HG03558 (cell line): Measurements from ENCODE around the gene SLFNL1.

Experiments
- ATAC-seq: cut with Tn5 transposase; IDR thresholded peaks from one replicate; pipeline ENCODE4 v1.9.1; 2021; ENCODE audit warnings: moderate number of reproducible peaks; ENCODE audit not compliant: unreplicated experiment; ENCODE audit errors: extremely low read depth

SLFNL1 gene

DNA sequence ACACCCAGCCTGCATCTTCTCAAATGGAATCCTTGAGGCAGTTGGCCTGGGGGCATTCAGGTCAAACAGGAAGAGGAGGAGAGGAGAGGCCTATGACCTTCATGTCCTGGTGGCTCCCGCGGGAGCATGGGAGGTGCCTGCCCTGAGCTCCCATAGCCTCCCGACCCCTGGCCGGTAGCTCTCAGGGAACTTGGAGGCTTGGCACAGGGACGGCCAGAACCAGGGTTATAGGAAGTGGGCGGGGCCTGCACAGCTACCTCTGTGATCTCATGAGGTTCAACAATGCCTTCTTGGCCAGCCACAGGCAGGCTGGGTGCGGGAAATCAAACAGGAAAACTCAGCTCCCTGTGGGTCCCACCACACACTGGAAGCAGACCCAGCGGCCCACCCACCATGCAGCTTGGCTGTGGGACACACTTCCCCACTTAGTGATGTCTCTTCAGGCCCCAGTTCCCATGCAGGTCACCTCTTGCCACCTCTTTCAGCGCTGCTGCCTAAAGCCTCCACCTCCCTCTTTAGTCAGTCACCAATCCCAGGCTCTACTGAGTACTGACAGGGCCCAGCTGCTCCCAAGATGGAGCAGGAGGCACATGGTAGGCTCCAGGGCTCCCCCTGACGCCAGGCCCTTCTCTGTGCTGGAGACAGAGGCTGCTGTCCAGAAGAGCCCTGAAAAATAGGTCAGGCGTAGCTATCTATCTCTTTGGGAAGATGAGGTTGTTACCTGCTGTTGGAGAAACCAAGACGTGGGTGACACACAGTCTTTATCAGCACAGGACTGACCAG lies at the start of gene SLFNL1:
TSS of gene SLFNL1 (minus strand) at position 200 of the 783 bp plus-strand sequence. CDS start 1,065 bp downstream, outside the sequence.
- ATAC-seq: no peak

- ATAC-seq: no peak
Observed at GRCh38 chr1:41056907-41057306, 35.4 kb upstream of the SLFNL1 start.

DNA sequence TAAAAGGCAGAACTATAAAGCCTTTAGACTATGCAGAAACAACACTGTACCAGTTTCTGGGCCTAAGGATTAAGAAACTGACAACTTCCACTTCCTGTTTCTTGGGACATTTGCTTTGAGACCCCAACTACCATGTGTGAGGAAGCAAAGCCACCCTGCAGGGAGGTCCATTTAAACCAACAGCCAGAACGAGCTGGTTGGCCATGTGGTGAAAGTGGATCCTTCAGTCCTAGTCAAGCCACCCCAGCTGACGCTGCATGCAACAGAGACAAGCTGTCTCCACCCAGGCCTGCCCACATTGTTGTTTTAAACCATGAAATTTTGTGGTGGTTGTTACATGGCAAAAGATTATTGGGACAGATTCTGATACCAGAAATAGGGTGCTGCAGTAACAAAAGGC lies 31.8 kb upstream of the SLFNL1 start:
- no peak for ATAC-seq

DNA sequence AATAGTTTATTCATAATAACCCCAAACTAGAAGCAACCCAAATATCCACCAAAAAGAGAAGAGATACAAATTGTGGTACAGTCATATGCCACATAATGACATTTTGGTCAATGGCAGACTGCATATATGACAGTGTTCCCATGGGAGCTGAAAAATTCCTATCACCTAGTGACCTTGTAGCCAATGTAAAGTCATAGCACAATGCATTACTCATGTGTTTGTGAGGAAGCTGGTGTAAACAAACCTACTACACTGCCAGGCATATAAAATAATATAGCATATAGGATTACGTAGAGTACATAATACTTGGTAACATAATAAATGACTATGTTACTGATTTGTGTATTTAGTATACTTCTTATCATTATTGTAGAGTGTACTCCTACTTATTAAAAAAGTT lies 29.5 kb upstream of the SLFNL1 start:
- ATAC-seq: no peak

DNA sequence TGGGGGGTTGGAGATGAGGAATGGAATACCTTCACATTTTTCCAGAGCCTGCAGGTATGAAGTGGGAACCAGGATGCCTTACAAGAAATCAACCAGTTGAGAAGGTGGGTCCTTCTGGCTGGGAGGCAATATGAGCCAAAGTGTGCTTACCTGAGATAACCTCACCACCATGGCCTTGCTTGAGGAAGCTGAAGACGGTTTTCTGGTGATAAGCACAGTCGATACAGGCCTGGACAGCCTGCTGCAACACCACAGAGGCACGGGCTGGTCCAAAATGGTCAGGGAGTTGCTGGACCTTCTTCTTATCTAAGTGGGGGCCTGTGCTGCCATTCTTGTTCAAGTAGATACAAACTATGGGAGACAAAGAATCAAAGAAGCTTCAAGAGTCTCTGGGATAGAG lies 27.0 kb upstream of the SLFNL1 start:
- no peak for ATAC-seq

DNA sequence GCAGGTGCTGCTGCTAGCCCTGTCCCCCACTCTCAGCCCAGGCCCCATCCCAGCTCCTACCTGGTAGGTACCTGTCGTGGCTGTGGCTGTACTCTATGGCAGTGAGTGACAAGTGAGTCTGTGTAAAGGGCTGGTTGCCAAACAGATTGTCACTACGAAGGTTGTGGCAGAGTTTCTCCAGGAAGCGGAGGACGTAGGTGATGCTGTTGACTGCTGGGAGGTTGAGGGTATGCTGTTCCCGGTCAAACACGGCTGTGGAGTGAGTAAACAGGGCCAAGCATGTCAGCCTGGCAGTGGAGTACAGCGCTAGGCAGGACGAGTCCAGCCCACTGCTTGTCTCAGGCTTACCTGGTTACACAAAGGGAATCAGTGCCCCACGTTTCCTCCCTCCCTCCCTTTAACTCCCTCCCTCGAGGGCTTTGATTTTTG lies 24.8 kb upstream of the SLFNL1 start:
- ATAC-seq: no peak

DNA sequence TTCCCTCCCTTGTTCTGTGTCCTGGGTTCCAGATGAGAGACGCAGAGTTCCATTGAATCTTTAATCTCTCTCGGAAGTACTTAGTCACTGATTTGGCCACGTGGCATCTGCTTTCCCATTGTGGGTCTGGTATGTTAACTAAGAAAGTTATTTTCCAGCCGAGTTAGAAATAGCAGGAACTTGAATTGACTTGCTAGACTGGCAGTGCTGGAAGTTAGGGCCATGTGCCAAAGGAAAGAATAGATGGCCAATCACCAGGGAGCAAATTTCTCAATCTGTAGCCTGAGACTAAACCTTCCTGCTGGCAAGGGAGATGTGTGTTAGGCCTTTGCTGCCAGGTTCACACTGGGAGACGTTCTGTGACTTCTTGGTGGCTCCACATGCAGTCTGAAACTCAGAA lies 24.2 kb upstream of the SLFNL1 start:
- no peak for ATAC-seq

GRCh38 chr1:41044187-41044586 lies 22.7 kb upstream of the SLFNL1 start:
- no peak for ATAC-seq

DNA sequence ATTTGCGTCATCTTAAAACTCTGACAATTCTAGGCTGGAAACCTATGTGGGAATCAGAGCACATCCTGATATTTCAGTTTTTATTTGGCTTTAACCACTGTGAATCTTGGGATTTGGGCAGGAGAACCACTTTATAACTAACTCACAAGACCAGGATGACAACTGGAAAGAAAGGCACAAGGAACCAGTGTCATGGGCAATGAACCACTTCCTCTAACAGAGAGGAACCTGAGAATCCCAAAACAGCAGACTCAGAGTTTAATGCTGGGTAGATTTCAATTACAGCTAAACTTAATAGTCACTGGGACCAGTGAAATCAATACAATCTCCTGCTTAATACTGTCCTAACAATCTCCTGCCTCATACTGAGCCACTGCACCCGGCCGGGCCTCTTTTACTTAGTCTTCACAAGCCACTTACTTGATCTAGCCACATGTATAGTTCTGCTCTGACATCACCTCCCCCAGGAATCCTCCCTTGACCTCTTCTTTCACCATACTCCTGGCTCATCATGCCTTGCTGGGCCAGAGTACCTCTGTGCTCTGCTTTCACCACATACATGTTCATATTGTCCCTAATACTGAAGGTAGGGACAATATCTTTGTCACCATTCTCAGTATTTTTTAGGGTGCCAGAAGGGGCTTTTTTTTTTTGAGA lies 20.2 kb upstream of the SLFNL1 start:
- no peak for ATAC-seq

GRCh38 chr1:41038110-41038509 lies 16.6 kb upstream of the SLFNL1 start:
- no peak for ATAC-seq

DNA sequence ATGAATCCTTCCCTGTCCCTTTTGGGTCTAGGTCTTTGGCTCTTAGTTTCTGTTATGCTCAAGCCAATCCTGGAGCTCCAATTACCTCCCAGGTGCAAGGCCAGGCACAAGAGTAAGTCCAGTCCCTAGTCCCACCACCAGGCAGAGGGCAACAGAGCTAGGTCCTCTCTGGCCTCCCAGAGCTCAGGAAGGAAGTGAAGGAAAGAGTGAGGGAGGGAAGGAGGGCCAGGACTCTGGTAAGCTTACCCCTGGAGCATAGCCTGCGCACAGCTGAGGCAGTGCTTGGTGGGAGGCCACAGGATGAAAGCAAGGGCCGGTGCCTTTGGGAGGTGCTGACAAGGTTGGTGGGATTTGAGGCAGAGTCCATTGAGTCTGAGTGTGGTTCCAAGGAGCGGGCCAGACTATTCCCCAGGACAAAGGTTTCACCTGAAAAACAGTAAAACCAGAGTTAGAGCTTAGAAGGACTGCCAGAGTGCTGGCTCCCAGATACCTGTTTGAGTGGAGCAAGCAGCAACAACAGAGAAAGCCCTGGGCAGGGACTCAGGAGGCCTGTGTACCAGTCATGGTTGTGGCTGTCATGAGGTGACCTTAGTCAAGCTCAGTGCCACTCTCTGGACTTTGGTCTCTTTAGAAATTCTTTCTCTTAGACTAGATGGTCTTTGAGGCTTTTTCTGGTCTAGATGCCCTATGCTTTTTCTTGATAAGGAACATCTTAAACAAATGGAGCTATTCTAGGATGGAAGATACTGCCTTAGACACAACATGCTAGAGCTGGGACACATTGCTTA lies 15.8 kb upstream of the SLFNL1 start:
- ATAC-seq: no peak

GRCh38 chr1:41033272-41033671 lies 11.7 kb upstream of the SLFNL1 start:
- ATAC-seq: no peak

GRCh38 chr1:41032147-41032546 lies 10.6 kb upstream of the SLFNL1 start:
- no peak for ATAC-seq

DNA sequence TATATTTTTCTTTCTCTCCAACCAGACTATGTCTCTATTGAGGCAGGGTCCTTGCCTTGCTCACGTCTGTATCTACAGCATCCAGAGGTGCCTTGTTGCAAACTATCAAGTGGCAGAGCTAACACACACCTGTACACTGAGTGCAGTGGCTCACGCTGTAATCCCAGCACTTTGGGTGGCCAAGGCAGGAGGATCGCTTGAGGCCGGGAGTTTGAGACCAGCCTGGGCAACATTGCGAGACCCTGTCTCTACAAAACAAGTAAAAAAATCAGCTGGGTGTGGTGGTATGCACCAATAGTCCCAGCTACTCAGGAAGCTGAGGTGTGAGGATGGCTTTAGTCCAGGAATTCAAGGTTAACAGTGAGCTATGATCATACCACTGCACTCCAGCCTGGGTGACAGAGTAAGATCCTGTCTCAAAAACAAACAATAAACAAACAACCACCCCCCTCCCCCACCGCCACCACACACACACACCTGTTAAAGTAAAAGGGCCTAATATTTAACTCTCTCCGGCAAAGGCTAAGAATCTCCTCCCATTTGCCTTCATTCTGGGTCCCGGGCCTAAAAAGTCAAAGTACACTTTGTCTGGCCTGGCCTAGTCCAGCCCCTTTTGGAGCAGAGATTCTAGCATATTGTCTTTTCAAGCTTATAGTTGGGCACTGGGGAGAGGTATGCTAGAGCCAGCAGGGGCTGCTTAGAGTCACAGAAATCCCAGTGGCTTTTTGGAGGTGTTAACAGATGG lies 9.5 kb upstream of the SLFNL1 start:
- ATAC-seq: no peak

GRCh38 chr1:41028034-41028642 lies 6.6 kb upstream of the SLFNL1 start:
- ATAC-seq: no peak

- ATAC-seq: no peak
Observed at GRCh38 chr1:41025979-41026819, 4.7 kb upstream of the SLFNL1 start.

GRCh38 chr1:41024953-41025352 lies 3.4 kb upstream of the SLFNL1 start:
- no peak for ATAC-seq

GRCh38 chr1:41023279-41023990 lies 1.9 kb upstream of the SLFNL1 start:
- no peak for ATAC-seq
